Uterus (tissue), 4 donors: Measurements from ENCODE around the gene ARL6IP5. TPM values are rescaled to one million over a fixed set of nuclear protein-coding genes. Genes with fewer than 3 reads are reported as not detected.

Experiments
- DNase-seq, 2 donors: peaks; one replicate each; pipeline ENCODE4 v3.0.0-alpha.2; 2019 to 2020
- H3K27ac ChIP-seq, 2 donors: fragments of 200-600 bp; sonication (generic); 1 replicate in 1 of 2; 2 replicates in 1 of 2; pipeline ENCODE4 v1.5.1; 2016 to 2018
- H3K27me3 ChIP-seq, 2 donors: fragments of 200-600 bp; sonication (generic); one replicate each; pipeline ENCODE4 v1.5.1; 2018 to 2019; ENCODE audit warnings: control low read depth in 1 of 2
- H3K36me3 ChIP-seq, 2 donors: fragments of 200-600 bp; sonication (generic); one replicate each; pipeline ENCODE4 v1.5.1; 2019; ENCODE audit warnings: control low read depth in 1 of 2
- H3K4me1 ChIP-seq, 2 donors: fragments of 200-600 bp; sonication (generic); one replicate each; pipeline ENCODE4 v1.5.1; 2018 to 2019; ENCODE audit warnings: control low read depth in 1 of 2
- H3K4me3 ChIP-seq, 2 donors: fragments of 200-600 bp; sonication (generic); 1 replicate in 1 of 2; 2 replicates in 1 of 2; pipeline ENCODE4 v1.5.1; 2018 to 2019; ENCODE audit warnings: mild to moderate bottlenecking in 1 of 2
- H3K9me3 ChIP-seq, 2 donors: fragments of 200-600 bp; sonication (generic); one replicate each; pipeline ENCODE4 v1.5.1; 2019; ENCODE audit warnings: control low read depth in 1 of 2
- POLR2A ChIP-seq, 2 donors: fragments of 450-650 bp; IDR thresholded peaks; one replicate each; pipeline ENCODE4 v1.6.1; 2016; ENCODE audit warnings: antibody characterized with exemption in 2 of 2, mild to moderate bottlenecking in 1 of 2, moderate library complexity in 1 of 2
- intact Hi-C: fragments of 100-400 bp; cut with DNase I; formaldehyde crosslinking; loops from one replicate; pipeline ENCODE4 v1.15.1; 2023; ENCODE audit warnings: low total_unique reads
- total RNA-seq, 4 donors: library from RNA; depleted of rRNA in 3 of 4; stranded (reverse); fragments of >200 nt in 3 of 4; gene quantifications; one replicate each; pipeline versions ENCODE4 v1.1.0 to v1.2.4, GENCODE V29; 2014 to 2023
- TF ChIP-seq, protein P1 (sequence below), 4 experiments: fragments of 200-600 bp in 2 of 4; fragments of 450-650 bp in 2 of 4; sonication (generic) in 2 of 4; IDR thresholded peaks; one replicate each; pipeline ENCODE4 v1.5.1; 2016 to 2019; ENCODE audit warnings: antibody characterized with exemption in 4 of 4, mild to moderate bottlenecking in 2 of 4, moderate library complexity in 1 of 4
- donor health status: DM: yes; HTN: yes; CAD: no.

ARL6IP5 gene
- total RNA-seq, 4 donors from 2014 or later: 86.8 to 143 (median 120) TPM

GRCh38 chr3:69090021-69090420, 5.3 kb downstream of the ARL6IP5 start:
- DNase-seq: no peak
- no peak overlapping the region for H3K4me3 ChIP-seq
- intact Hi-C loops: no loop called here
- no peaks in the 10 kb centered on the region for H3K9me3 ChIP-seq
- H3K4me1 ChIP-seq: peaks cover 16 to 19% of the 10 kb centered on the region in 2 donors
- no peaks in the 10 kb centered on the region for H3K36me3 ChIP-seq
- TF ChIP-seq, protein P1, sequence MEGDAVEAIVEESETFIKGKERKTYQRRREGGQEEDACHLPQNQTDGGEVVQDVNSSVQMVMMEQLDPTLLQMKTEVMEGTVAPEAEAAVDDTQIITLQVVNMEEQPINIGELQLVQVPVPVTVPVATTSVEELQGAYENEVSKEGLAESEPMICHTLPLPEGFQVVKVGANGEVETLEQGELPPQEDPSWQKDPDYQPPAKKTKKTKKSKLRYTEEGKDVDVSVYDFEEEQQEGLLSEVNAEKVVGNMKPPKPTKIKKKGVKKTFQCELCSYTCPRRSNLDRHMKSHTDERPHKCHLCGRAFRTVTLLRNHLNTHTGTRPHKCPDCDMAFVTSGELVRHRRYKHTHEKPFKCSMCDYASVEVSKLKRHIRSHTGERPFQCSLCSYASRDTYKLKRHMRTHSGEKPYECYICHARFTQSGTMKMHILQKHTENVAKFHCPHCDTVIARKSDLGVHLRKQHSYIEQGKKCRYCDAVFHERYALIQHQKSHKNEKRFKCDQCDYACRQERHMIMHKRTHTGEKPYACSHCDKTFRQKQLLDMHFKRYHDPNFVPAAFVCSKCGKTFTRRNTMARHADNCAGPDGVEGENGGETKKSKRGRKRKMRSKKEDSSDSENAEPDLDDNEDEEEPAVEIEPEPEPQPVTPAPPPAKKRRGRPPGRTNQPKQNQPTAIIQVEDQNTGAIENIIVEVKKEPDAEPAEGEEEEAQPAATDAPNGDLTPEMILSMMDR (IDR thresholded peaks at IDR 0.05): no peak
- TF ChIP-seq POLR2A (IDR thresholded peaks at IDR 0.05): no peak
- no peaks in the 10 kb centered on the region for H3K27me3 ChIP-seq
- peak overlapping the region in 1 of 2 donors; percentile 35 for H3K27ac ChIP-seq

DNA sequence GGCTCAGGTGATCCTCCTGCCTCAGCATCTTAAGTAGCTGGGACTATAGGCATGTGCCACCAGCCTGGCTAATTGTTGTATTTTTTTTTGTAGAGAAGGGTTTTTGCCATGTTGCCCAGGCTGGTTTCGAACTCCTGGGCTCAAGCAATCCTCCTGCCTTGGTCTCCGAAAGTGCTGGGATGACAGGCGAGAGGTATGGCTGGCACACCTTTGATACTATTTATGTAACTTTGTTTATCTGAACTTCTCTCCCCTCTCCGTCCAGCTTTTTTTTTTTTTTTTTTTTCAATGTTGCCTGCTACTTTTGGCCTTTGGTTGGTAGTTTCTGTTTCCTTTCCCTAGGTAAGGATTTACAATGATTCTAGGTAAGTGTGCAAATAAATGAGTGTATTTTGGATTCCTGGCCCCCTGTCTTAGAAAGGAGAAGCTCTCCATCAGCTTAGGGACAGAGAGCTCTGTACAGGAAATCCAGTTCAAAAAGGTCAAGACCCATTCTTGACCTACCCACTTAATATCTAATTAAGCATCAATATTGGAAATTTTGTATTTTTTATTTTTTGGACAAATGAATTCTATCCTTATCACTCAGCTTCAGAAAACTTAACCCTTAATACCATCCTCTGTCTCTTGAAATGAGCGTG, 6.8 kb downstream of the ARL6IP5 start:
- H3K36me3 ChIP-seq: no peaks in the 10 kb centered on the region
- intact Hi-C loops: no loop called here
- H3K27me3 ChIP-seq: no peaks in the 10 kb centered on the region
- peaks cover 19 to 26% of the 10 kb centered on the region in 2 donors for H3K4me1 ChIP-seq
- no peaks in the 10 kb centered on the region for H3K9me3 ChIP-seq
- no peak overlapping the region for H3K4me3 ChIP-seq
- H3K27ac ChIP-seq: peak overlapping the region; percentile 4 to 69
- TF ChIP-seq, protein P1 (IDR thresholded peaks at IDR 0.05): no peak
- no peak for TF ChIP-seq POLR2A (IDR thresholded peaks at IDR 0.05)
- no peak for DNase-seq

- H3K27ac ChIP-seq: peak overlapping the region; percentile 4 to 69
- H3K9me3 ChIP-seq: no peaks in the 10 kb centered on the region
- TF ChIP-seq, protein P1 (IDR thresholded peaks at IDR 0.05): no peak
- TF ChIP-seq POLR2A (IDR thresholded peaks at IDR 0.05): no peak
- H3K4me1 ChIP-seq: peaks cover 19 to 23% of the 10 kb centered on the region in 2 donors
- intact Hi-C loops: no loop called here
- no peak for DNase-seq
- H3K4me3 ChIP-seq: no peak overlapping the region
- no peaks in the 10 kb centered on the region for H3K27me3 ChIP-seq
- H3K36me3 ChIP-seq: no peaks in the 10 kb centered on the region
Measured at GRCh38 chr3:69092030-69092516, 7.3 kb downstream of the ARL6IP5 start.

GRCh38 chr3:69094467-69095205, 9.9 kb downstream of the ARL6IP5 start:
- TF ChIP-seq, protein P1 (IDR thresholded peaks at IDR 0.05): no peak
- TF ChIP-seq POLR2A (IDR thresholded peaks at IDR 0.05): no peak
- no peaks in the 10 kb centered on the region for H3K27me3 ChIP-seq
- intact Hi-C loops: no loop called here
- H3K27ac ChIP-seq: peak overlapping the region; percentile 46 to 69
- peaks cover 5 to 18% of the 10 kb centered on the region in 2 donors for H3K4me1 ChIP-seq
- no peaks in the 10 kb centered on the region for H3K36me3 ChIP-seq
- no peak overlapping the region for H3K4me3 ChIP-seq
- no peaks in the 10 kb centered on the region for H3K9me3 ChIP-seq
- DNase-seq: no peak

DNA sequence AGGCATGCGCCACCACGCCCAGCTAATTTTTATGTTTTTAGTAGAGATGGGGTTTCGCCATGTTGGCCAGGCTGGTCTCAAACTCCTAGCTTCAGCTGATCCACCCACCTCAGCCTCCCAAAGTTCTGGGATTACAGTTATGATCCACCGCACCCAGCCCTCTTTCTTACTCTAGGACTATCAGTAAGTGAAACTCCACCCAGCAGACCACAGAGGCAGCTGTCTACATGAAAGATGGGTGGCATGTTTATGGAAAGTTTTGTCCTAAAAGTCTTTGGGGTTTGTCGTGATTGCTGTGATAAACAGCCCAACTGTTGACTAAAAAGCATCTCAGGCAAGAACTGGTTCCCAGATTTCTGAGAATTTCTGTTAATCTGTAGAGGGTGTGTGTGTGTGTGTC, 10.9 kb downstream of the ARL6IP5 start:
- Histone ChIP-seq H3K9me3 (no peaks in the 10 kb centered on the region), H3K36me3 (no peaks in the 10 kb centered on the region), H3K27ac (peak overlapping the region; percentile 3 to 69), H3K4me1 (peaks cover 5 to 18% of the 10 kb centered on the region in 2 donors), H3K27me3 (no peaks in the 10 kb centered on the region), H3K4me3 (no peak overlapping the region)
- intact Hi-C loops: no loop called here
- no peak for DNase-seq
- no peak for TF ChIP-seq POLR2A (IDR thresholded peaks at IDR 0.05)
- TF ChIP-seq, protein P1 (IDR thresholded peaks at IDR 0.05): no peak
